T47D (cell line): ENCODE results near the gene MAD1L1.

Source experiments
- DNase-seq, 2 experiments: peaks; one replicate each; pipeline versions ENCODE4 v3.0.0 to v3.0.0-alpha.2; 2011 to 2012; ENCODE audit warnings: low read depth in 1 of 2, low spot score in 1 of 2
- JUND ChIP-seq: IDR thresholded peaks from 2 replicates; pipeline ENCODE4 v1.6.1; 2012; ENCODE audit warnings: low read depth
- in situ Hi-C: cut with HindIII; loops from 2 replicates; pipeline ENCODE4 v1.10.0; 2016; ENCODE audit warnings: low sequenced_read_pairs, low pct_unique_long_range_greater_than_20kb

MAD1L1 gene

GRCh38 chr7:2232766-2233520 is at the start of gene MAD1L1:
Gene MAD1L1, minus strand, starts transcription at chr7:2232945. Its CDS starts 2,812 bp downstream, at chr7:2230133.
- in situ Hi-C loops, result no loop called here
- peak; percentile 94 for DNase-seq
- TF ChIP-seq JUND, result no peak

- no peak for DNase-seq
- TF ChIP-seq JUND, result no peak
- in situ Hi-C loops, result no loop called here
These were observed 49.5 kb upstream of the MAD1L1 start for GRCh38 chr7:2282185-2282751.

GRCh38 chr7:2281541-2281940 is 48.8 kb upstream of the MAD1L1 start:
- TF ChIP-seq JUND, result no peak
- in situ Hi-C loops, result no loop called here
- no peak for DNase-seq

- TF ChIP-seq JUND, result no peak
- no peak for DNase-seq
- in situ Hi-C loops, result no loop called here
These were observed 47.7 kb upstream of the MAD1L1 start for GRCh38 chr7:2280424-2280823.

GRCh38 chr7:2279896-2280295 is 47.2 kb upstream of the MAD1L1 start:
- in situ Hi-C loops, result no loop called here
- TF ChIP-seq JUND, result no peak
- DNase-seq, result no peak

GRCh38 chr7:2278026-2278425 is 45.3 kb upstream of the MAD1L1 start:
- DNase-seq, result no peak
- TF ChIP-seq JUND, result no peak
- in situ Hi-C loops, result no loop called here

- TF ChIP-seq JUND, result no peak
- in situ Hi-C loops, result no loop called here
These were observed 43.4 kb upstream of the MAD1L1 start for GRCh38 chr7:2276107-2276506.

GRCh38 chr7:2275101-2275500 is 42.4 kb upstream of the MAD1L1 start:
- no peak for TF ChIP-seq JUND
- no peak for DNase-seq
- in situ Hi-C loops, result no loop called here

More at GRCh38 chr7:2276107-2276506, 43.4 kb upstream of the MAD1L1 start:
- no peak for DNase-seq

GRCh38 chr7:2274666-2275065 is 41.9 kb upstream of the MAD1L1 start:
- TF ChIP-seq JUND, result no peak
- in situ Hi-C loops, result no loop called here
- DNase-seq, result no peak

- DNase-seq, result no peak
- TF ChIP-seq JUND, result no peak
- in situ Hi-C loops, result no loop called here
These were observed 41.1 kb upstream of the MAD1L1 start for GRCh38 chr7:2273866-2274265.

- in situ Hi-C loops, result no loop called here
- DNase-seq, result no peak
- no peak for TF ChIP-seq JUND
These were observed 39.3 kb upstream of the MAD1L1 start for GRCh38 chr7:2272031-2272430.

- in situ Hi-C loops, result no loop called here
- no peak for DNase-seq
- no peak for TF ChIP-seq JUND
These were observed 38.7 kb upstream of the MAD1L1 start for GRCh38 chr7:2271273-2272026.

- TF ChIP-seq JUND, result no peak
- no peak for DNase-seq
- in situ Hi-C loops, result no loop called here
These were observed 37.8 kb upstream of the MAD1L1 start for GRCh38 chr7:2270495-2270894.
